GM12878 (cell line): ENCODE data around the gene NPHS2. TPM values are rescaled to one million over a fixed set of nuclear protein-coding genes. Genes with fewer than 3 reads are reported as not detected.

Experiments
- ATAC-seq: fragments of 200-7000 bp; cut with Tn5 transposase; 3 replicates; pipeline ENCODE4 v1.9.1; 2020; ENCODE audit warnings: mild to moderate bottlenecking, moderate library complexity
- BruUV-seq: library from RNA; stranded (reverse); fragments of 400-500 nt; replicated peaks from 2 replicates; lab custom pipeline; 2021; lab: Mats Ljungman, UMichigan
- CTCF ChIA-PET: fragments of 300-600 bp; sonication (Branson Sonifier 250); formaldehyde crosslinking; extraction: SDS; loops from one replicate; lab custom pipeline; 2021; ENCODE audit warnings: inconsistent platforms; lab: Yijun Ruan, JAX
- POLR2A ChIA-PET: fragments of 350-600 bp; formaldehyde crosslinking; extraction: SDS; loops from one replicate; lab custom pipeline; 2021; ENCODE audit warnings: inconsistent platforms; lab: Charles Lee
- RAD21 ChIA-PET: fragments of 300-600 bp; sonication (Branson Sonifier 250); formaldehyde crosslinking; loops from one replicate; lab custom pipeline; 2023; ENCODE audit warnings: antibody characterized with exemption; ENCODE audit not compliant: unreplicated experiment; lab: Charles Lee
- SMC1A ChIA-PET: fragments of 300-600 bp; sonication (Branson Sonifier 250); formaldehyde crosslinking; loops from one replicate; lab custom pipeline; 2023; ENCODE audit not compliant: unreplicated experiment, uncharacterized antibody; lab: Charles Lee
- DNase-seq: peaks from one replicate; pipeline ENCODE4 v3.0.0-alpha.2; 2011; ENCODE audit warnings: low read depth, low spot score
- FAIRE-seq: peaks from 3 replicates; lab custom pipeline; 2011; peaks lifted over from hg19 to GRCh38; lab: Jason Lieb, UNC
- H2AFZ ChIP-seq: 2 replicates; pipeline ENCODE4 v1.6.0; 2011; ENCODE audit warnings: low read depth, low read length, control low read depth; ENCODE audit not compliant: control insufficient read depth
- H3K27ac ChIP-seq: 2 replicates; pipeline ENCODE4 v1.5.1; 2011; ENCODE audit warnings: control low read depth; ENCODE audit not compliant: control insufficient read depth, insufficient read depth
- H3K27me3 ChIP-seq, 2 experiments: replicated peaks in 1 of 2; 2 replicates each; pipeline versions ENCODE4 v1.6.0 to v1.6.1; 2011; ENCODE audit warnings: low read length in 1 of 2; ENCODE audit not compliant: control insufficient read depth in 2 of 2, insufficient read depth in 2 of 2
- H3K36me3 ChIP-seq, 2 experiments: 2 replicates each; pipeline ENCODE4 v1.5.1; 2011; ENCODE audit warnings: low read length in 1 of 2; ENCODE audit not compliant: control insufficient read depth in 2 of 2, insufficient read depth in 2 of 2
- H3K4me1 ChIP-seq: 2 replicates; pipeline ENCODE4 v1.6.1; 2011; ENCODE audit warnings: mild to moderate bottlenecking, low read length, moderate library complexity, mixed read lengths; ENCODE audit not compliant: control insufficient read depth, insufficient read depth
- H3K4me2 ChIP-seq: 2 replicates; pipeline ENCODE4 v1.6.0; 2011; ENCODE audit warnings: control low read depth; ENCODE audit not compliant: control insufficient read depth, insufficient read depth
- H3K4me3 ChIP-seq: fragments of 200-600 bp; sonication (generic); 2 replicates; pipeline ENCODE4 v1.5.1; 2016
- H3K79me2 ChIP-seq: 2 replicates; pipeline ENCODE4 v1.6.0; 2011; ENCODE audit warnings: low read length; ENCODE audit not compliant: control insufficient read depth, insufficient read depth
- H3K9ac ChIP-seq: 2 replicates; pipeline ENCODE4 v1.8.0; 2011; ENCODE audit warnings: low read length, control low read depth, mixed read lengths; ENCODE audit not compliant: control insufficient read depth, insufficient read depth
- H3K9me3 ChIP-seq: replicated peaks from 3 replicates; pipeline ENCODE4 v1.5.1; 2011; ENCODE audit warnings: mild to moderate bottlenecking, low read length; ENCODE audit not compliant: control insufficient read depth, insufficient read depth
- H4K20me1 ChIP-seq: 2 replicates; pipeline ENCODE4 v1.6.0; 2011; ENCODE audit not compliant: control insufficient read depth, insufficient read depth
- ATF3 ChIP-seq: IDR thresholded peaks from 2 replicates; pipeline ENCODE4 v1.6.1; 2011; ENCODE audit warnings: low read depth, mild to moderate bottlenecking, low read length, moderate library complexity, borderline replicate concordance; ENCODE audit errors: extremely low read depth
- BCL3 ChIP-seq: IDR thresholded peaks from 2 replicates; pipeline ENCODE4 v1.6.1; 2011; ENCODE audit warnings: borderline replicate concordance, low read depth, mild to moderate bottlenecking, moderate library complexity, low read length; ENCODE audit not compliant: insufficient read depth, poor library complexity, severe bottlenecking
- CTCF ChIP-seq, 3 experiments: IDR thresholded peaks in 2 of 3; conservative IDR thresholded peaks in 1 of 3; 2 replicates each; pipeline ENCODE4 v1.5.1; 2011; ENCODE audit warnings: low read depth in 3 of 3, low read length in 3 of 3, mild to moderate bottlenecking in 3 of 3, control low read depth in 2 of 3, moderate library complexity in 2 of 3, inconsistent platforms in 1 of 3, mixed read lengths in 1 of 3; ENCODE audit not compliant: control insufficient read depth in 2 of 3, insufficient read depth in 1 of 3; ENCODE audit errors: extremely low read depth in 1 of 3
- FOS ChIP-seq: IDR thresholded peaks from 3 replicates; pipeline ENCODE4 v1.6.1; 2011; ENCODE audit warnings: borderline replicate concordance; ENCODE audit not compliant: insufficient read length; ENCODE audit errors: extremely low read depth
- MEF2B ChIP-seq: fragments of 450-650 bp; IDR thresholded peaks from 2 replicates; pipeline ENCODE4 v1.6.1; 2018; ENCODE audit warnings: mild to moderate bottlenecking, moderate library complexity; ENCODE audit not compliant: partially characterized antibody, poor library complexity, severe bottlenecking
- NFXL1 ChIP-seq: fragments of 450-650 bp; IDR thresholded peaks from 2 replicates; pipeline ENCODE4 v1.6.1; 2017; ENCODE audit warnings: antibody characterized with exemption, mild to moderate bottlenecking, borderline replicate concordance
- SMAD1 ChIP-seq: fragments of 450-650 bp; IDR thresholded peaks from 2 replicates; pipeline ENCODE4 v1.6.1; 2018; ENCODE audit warnings: mild to moderate bottlenecking, low read depth; ENCODE audit not compliant: partially characterized antibody
- SREBF2 ChIP-seq: IDR thresholded peaks from 2 replicates; pipeline ENCODE4 v1.6.1; 2012; ENCODE audit warnings: mild to moderate bottlenecking, low read length
- WGBS: methylation state at CpG from one replicate; pipeline ENCODE4 v1.1.6; 2016; ENCODE audit warnings: low lambda C conversion rate; ENCODE audit not compliant: insufficient replicate concordance, insufficient coverage; ENCODE audit errors: missing lambda C conversion rate; 5-methylcytosine and 5-hydroxymethylcytosine counted together
- in situ Hi-C: fragments of 300-500 bp; cut with MboI; formaldehyde crosslinking; loops from 9 replicates; pipeline ENCODE4 v1.14.3; 2018; ENCODE audit warnings: mixed read lengths
- intact Hi-C: fragments of 100-400 bp; cut with micrococcal nuclease; formaldehyde crosslinking; loops from one replicate; pipeline ENCODE4 v1.14.2; 2022; ENCODE audit not compliant: unreplicated experiment
- polyA plus RNA-seq, 11 experiments: library from polyadenylated mRNA; depleted of rRNA in 4 of 11; unstranded in 6 of 11; stranded (reverse) in 5 of 11; fragments of >200 nt; fragmentation: Nextera tagmentation in 4 of 11; fragmentation: Illumina TruSeq in 1 of 11; extraction: Ambion mirVana in 4 of 11; extraction: Trizol in 1 of 11; gene quantifications; 1 replicate in 1 of 11; 2 replicates in 10 of 11; pipeline versions ENCODE4 v1.2.1 to v1.2.3, GENCODE V29; 2011 to 2016; ENCODE audit warnings: inconsistent platforms in 2 of 11, missing spikeins in 2 of 11, low read depth in 1 of 11
- total RNA-seq, 4 experiments: library from RNA; depleted of rRNA in 3 of 4; stranded (reverse); fragments of >200 nt in 3 of 4; fragmentation: Illumina TruSeq in 1 of 4; extraction: Trizol in 1 of 4; gene quantifications; 2 replicates each; pipeline versions ENCODE4 v1.2.1 to v1.2.3, GENCODE V29; 2013 to 2021

The NPHS2 gene
- total and polyA plus RNA-seq, 10 of the 15 experiments (the other 5 are each of a cell fraction or from before 2014, with no cell fraction given): not detected

DNA sequence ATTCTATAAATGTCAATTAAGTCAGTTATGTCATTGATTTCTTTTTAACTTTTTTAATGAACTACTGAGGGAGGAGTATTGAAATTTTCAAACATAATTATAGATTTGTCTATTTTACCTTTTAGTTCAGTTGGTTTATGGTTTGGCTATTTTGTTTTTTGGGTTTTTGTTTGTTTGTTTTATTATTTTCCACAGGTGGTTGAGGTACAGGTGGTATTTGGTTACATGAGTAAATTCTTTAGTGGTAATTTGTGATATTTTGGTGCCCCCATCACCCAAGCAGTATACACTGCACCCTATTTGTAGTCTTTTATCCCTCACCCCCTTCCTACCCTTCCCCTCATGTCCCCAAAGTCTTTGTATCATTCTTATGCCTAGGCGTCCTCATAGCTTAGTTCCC, 25.3 kb upstream of the NPHS2 start:
- H3K4me1 ChIP-seq: no peaks in the 10 kb centered on the region
- in situ Hi-C loops: no loop called here
- RAD21 ChIA-PET: no interaction called here
- CTCF ChIA-PET: interaction anchor here (0.6 kb wide), 1 partner anchor 783 kb away, joined by 4 read pairs; no protein-coding TSS in a partner anchor
- 73% methylated on average over 1 of the region's 1 CpG for WGBS
- no peaks in the 10 kb centered on the region for H3K9me3 ChIP-seq
- DNase-seq (no peak), FAIRE-seq (no peak), ATAC-seq (no peak)
- H3K27me3 ChIP-seq: no peaks in the 10 kb centered on the region
- TF ChIP-seq BCL3 (no peak), MEF2B (no peak), NFXL1 (no peak), SREBF2 (no peak), FOS (no peak), ATF3 (no peak), SMAD1 (no peak), CTCF (IDR thresholded peaks at IDR 0.05 in 2 of 3, conservative IDR thresholded peaks at IDR 0.05 in 1 of 3; ENCODE audit: control insufficient read depth in 2 of 3, extremely low read depth in 1 of 3, insufficient read depth in 1 of 3, low read depth in 3 of 3, low read length in 3 of 3) (no peak)
- SMC1A ChIA-PET: no interaction called here
- no TSS peak for BruUV-seq
- POLR2A ChIA-PET: no interaction called here
- H3K9ac ChIP-seq: no peak overlapping the region
- H3K36me3 ChIP-seq: no peaks in the 10 kb centered on the region
- H4K20me1 ChIP-seq: no peaks in the 10 kb centered on the region
- no peaks in the 10 kb centered on the region for H3K79me2 ChIP-seq
- no peak overlapping the region for H3K27ac ChIP-seq
- H3K4me2 ChIP-seq: no peak overlapping the region
- no peak overlapping the region for H2AFZ ChIP-seq
- H3K4me3 ChIP-seq: no peak overlapping the region
- intact Hi-C loops: no loop called here
